K562 (cell line): Measurements from ENCODE around the gene PRICKLE4. TPM values are rescaled to one million over a fixed set of nuclear protein-coding genes. Genes with fewer than 3 reads are reported as not detected.

ENCODE experiments used
- BRD9 ChIP-seq: fragments of 450-650 bp; IDR thresholded peaks from 2 replicates; pipeline ENCODE4 v1.6.1; 2018; ENCODE audit warnings: low read depth; ENCODE audit not compliant: partially characterized antibody
- CTBP1 ChIP-seq: fragments of 450-650 bp; IDR thresholded peaks from 2 replicates; pipeline ENCODE4 v1.6.1; 2016; ENCODE audit warnings: borderline replicate concordance
- DACH1 ChIP-seq: fragments of 450-650 bp; IDR thresholded peaks from 2 replicates; pipeline ENCODE4 v1.6.1; 2018; ENCODE audit not compliant: partially characterized antibody
- HMG20B ChIP-seq: fragments of 250-450 bp; sonication (Bioruptor Pico); IDR thresholded peaks from 2 replicates; pipeline ENCODE4 v1.5.0; 2021; ENCODE audit warnings: mild to moderate bottlenecking
- JUN ChIP-seq, 2 experiments: sonication (generic) in 1 of 2; formaldehyde crosslinking in 1 of 2; IDR thresholded peaks; 2 replicates each; pipeline versions ENCODE4 v1.6.1 to v1.8.0; 2012 to 2022; ENCODE audit warnings: borderline replicate concordance in 2 of 2, mild to moderate bottlenecking in 2 of 2, improper control_type of control experiment in 1 of 2, low read depth in 1 of 2, low read length in 1 of 2, missing genetic modification reagents in 1 of 2
- KAT8 ChIP-seq: fragments of 450-650 bp; IDR thresholded peaks from 2 replicates; pipeline ENCODE4 v1.6.1; 2016; ENCODE audit warnings: low read depth, mild to moderate bottlenecking
- POLR2A ChIP-seq: fragments of 450-650 bp; conservative IDR thresholded peaks from 2 replicates; pipeline ENCODE4 v1.6.1; 2016
- POLR3A ChIP-seq: IDR thresholded peaks from 2 replicates; pipeline ENCODE4 v1.6.1; 2011; ENCODE audit warnings: borderline replicate concordance, mild to moderate bottlenecking, moderate library complexity; ENCODE audit not compliant: insufficient read length, insufficient read depth; ENCODE audit errors: extremely low read depth
- SREBF2 ChIP-seq: sonication (generic); formaldehyde crosslinking; IDR thresholded peaks from 2 replicates; pipeline ENCODE4 v1.4.0; 2020; ENCODE audit warnings: mild to moderate bottlenecking, missing genetic modification reagents
- ZNF224 ChIP-seq: sonication (generic); formaldehyde crosslinking; IDR thresholded peaks from 2 replicates; pipeline ENCODE4 v1.8.0; 2022; ENCODE audit warnings: mild to moderate bottlenecking, missing genetic modification reagents
- polyA plus RNA-seq, 8 experiments: library from polyadenylated mRNA; depleted of rRNA in 4 of 8; stranded (reverse) in 5 of 8; unstranded in 3 of 8; fragments of >200 nt; fragmentation: Nextera tagmentation in 2 of 8; fragmentation: Illumina TruSeq in 1 of 8; extraction: Ambion mirVana in 2 of 8; extraction: Trizol in 1 of 8; gene quantifications; 2 replicates each; pipeline versions ENCODE4 v1.2.1 to v1.2.3, GENCODE V29; 2011 to 2014; ENCODE audit warnings: inconsistent platforms in 1 of 8, missing spikeins in 1 of 8
- total RNA-seq, 7 experiments: library from RNA; depleted of rRNA in 6 of 7; stranded (reverse); fragments of >200 nt in 6 of 7; fragmentation: Illumina TruSeq in 2 of 7; extraction: Trizol in 2 of 7; gene quantifications; 2 replicates each; pipeline versions ENCODE4 v1.2.1 to v1.2.3, GENCODE V29; 2011 to 2021; ENCODE audit warnings: low replicate concordance in 1 of 7
- TF ChIP-seq, protein P1 (sequence below): fragments of 450-650 bp; formaldehyde crosslinking; IDR thresholded peaks from 2 replicates; pipeline ENCODE4 v1.4.0; 2020; ENCODE audit warnings: mild to moderate bottlenecking, moderate library complexity
- TF ChIP-seq, protein P2 (sequence below), 2 experiments: fragments of 450-650 bp; formaldehyde crosslinking in 1 of 2; IDR thresholded peaks; 2 replicates each; pipeline versions ENCODE4 v1.4.0 to v1.6.1; 2014 to 2020; ENCODE audit warnings: mild to moderate bottlenecking in 2 of 2, borderline replicate concordance in 1 of 2, low read depth in 1 of 2
- TF ChIP-seq, protein P3 (sequence below): sonication (generic); formaldehyde crosslinking; IDR thresholded peaks from 2 replicates; pipeline ENCODE4 v1.4.0; 2020; ENCODE audit warnings: mild to moderate bottlenecking, missing genetic modification reagents

Gene PRICKLE4
- total and polyA plus RNA-seq, 9 of the 15 experiments (the other 6 are each of a cell fraction or from before 2014, with no cell fraction given) = 0.20 to 0.32 (median 0.27) TPM; not detected in 6

DNA sequence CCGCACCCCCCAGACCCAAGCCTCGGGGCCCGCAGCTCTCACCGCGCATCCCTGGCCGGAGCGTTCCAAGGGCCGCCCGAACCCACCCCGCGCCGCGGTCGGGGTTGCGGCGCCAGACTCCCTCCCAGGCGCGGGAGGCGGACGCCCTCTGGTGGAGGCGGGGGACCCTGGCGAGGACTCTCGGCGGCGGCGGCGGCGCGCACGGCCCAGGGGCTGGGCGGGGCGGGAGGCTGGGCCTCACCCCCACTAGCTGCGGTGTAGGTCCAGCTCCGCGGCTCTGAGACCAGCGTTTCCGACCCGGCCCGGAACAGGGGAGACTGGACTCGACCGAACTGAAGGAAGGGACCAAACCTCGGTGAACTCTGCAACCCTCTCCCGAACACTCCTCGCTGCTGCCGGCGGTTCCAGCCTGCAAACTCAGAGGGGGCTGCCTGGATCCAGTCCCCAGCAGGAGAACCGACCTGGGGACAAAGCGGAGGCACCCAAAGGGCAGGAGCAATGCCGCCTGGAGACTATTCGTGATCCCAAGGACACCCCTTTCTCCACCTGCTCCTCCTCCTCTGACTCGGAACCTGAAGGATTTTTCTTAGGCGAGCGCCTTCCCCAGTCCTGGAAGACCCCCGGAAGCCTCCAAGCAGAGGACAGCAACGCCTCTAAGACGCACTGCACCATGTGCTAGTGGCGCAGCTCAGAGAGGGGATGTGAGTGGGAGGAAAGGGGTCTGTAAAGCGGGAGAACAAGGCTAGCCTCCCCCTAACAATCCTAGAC, 6.1 kb downstream of the PRICKLE4 start (continued):
- TF ChIP-seq, protein P1, sequence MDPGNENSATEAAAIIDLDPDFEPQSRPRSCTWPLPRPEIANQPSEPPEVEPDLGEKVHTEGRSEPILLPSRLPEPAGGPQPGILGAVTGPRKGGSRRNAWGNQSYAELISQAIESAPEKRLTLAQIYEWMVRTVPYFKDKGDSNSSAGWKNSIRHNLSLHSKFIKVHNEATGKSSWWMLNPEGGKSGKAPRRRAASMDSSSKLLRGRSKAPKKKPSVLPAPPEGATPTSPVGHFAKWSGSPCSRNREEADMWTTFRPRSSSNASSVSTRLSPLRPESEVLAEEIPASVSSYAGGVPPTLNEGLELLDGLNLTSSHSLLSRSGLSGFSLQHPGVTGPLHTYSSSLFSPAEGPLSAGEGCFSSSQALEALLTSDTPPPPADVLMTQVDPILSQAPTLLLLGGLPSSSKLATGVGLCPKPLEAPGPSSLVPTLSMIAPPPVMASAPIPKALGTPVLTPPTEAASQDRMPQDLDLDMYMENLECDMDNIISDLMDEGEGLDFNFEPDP = no peak
- no peak for TF ChIP-seq DACH1
- no peak for TF ChIP-seq POLR2A
- no peak for TF ChIP-seq KAT8
- TF ChIP-seq BRD9 = no peak
- TF ChIP-seq CTBP1 = peak; percentile 88
- no peak for TF ChIP-seq JUN (IDR thresholded peaks at IDR 0.05; ENCODE audit: borderline replicate concordance, low read depth, low read length)
- TF ChIP-seq JUN (CRISPR knock-in tag; IDR thresholded peaks at IDR 0.05; ENCODE audit: borderline replicate concordance) = 0 out of 2 replicates have a peak, but pooled peaks have one; percentile 4
- TF ChIP-seq HMG20B = no peak
- TF ChIP-seq, protein P2, sequence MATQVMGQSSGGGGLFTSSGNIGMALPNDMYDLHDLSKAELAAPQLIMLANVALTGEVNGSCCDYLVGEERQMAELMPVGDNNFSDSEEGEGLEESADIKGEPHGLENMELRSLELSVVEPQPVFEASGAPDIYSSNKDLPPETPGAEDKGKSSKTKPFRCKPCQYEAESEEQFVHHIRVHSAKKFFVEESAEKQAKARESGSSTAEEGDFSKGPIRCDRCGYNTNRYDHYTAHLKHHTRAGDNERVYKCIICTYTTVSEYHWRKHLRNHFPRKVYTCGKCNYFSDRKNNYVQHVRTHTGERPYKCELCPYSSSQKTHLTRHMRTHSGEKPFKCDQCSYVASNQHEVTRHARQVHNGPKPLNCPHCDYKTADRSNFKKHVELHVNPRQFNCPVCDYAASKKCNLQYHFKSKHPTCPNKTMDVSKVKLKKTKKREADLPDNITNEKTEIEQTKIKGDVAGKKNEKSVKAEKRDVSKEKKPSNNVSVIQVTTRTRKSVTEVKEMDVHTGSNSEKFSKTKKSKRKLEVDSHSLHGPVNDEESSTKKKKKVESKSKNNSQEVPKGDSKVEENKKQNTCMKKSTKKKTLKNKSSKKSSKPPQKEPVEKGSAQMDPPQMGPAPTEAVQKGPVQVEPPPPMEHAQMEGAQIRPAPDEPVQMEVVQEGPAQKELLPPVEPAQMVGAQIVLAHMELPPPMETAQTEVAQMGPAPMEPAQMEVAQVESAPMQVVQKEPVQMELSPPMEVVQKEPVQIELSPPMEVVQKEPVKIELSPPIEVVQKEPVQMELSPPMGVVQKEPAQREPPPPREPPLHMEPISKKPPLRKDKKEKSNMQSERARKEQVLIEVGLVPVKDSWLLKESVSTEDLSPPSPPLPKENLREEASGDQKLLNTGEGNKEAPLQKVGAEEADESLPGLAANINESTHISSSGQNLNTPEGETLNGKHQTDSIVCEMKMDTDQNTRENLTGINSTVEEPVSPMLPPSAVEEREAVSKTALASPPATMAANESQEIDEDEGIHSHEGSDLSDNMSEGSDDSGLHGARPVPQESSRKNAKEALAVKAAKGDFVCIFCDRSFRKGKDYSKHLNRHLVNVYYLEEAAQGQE (IDR thresholded peaks at IDR 0.05; ENCODE audit: borderline replicate concordance) = peak; percentile 81
- TF ChIP-seq, protein P2 (CRISPR knock-in tag; IDR thresholded peaks at IDR 0.05; ENCODE audit: low read depth) = peak; percentile 7; the same call in 1 of the 2 replicates
- no peak for TF ChIP-seq SREBF2
- no peak for TF ChIP-seq POLR3A
- TF ChIP-seq, protein P3, sequence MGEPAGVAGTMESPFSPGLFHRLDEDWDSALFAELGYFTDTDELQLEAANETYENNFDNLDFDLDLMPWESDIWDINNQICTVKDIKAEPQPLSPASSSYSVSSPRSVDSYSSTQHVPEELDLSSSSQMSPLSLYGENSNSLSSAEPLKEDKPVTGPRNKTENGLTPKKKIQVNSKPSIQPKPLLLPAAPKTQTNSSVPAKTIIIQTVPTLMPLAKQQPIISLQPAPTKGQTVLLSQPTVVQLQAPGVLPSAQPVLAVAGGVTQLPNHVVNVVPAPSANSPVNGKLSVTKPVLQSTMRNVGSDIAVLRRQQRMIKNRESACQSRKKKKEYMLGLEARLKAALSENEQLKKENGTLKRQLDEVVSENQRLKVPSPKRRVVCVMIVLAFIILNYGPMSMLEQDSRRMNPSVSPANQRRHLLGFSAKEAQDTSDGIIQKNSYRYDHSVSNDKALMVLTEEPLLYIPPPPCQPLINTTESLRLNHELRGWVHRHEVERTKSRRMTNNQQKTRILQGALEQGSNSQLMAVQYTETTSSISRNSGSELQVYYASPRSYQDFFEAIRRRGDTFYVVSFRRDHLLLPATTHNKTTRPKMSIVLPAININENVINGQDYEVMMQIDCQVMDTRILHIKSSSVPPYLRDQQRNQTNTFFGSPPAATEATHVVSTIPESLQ (CRISPR knock-in tag) = no peak; the same call in none of the 2 replicates
- no peak for TF ChIP-seq ZNF224 (CRISPR knock-in tag)
